Activated T-cell treated with anti-CD3 and anti-CD28 coated beads, Interleukin-2, amount 50 U/mL, for 1 hour (primary cell): ENCODE measurements around the gene TRIM9.

Experiments
- DNase-seq: peaks from one replicate; pipeline ENCODE4 v3.0.0-alpha.2; 2020

TRIM9 gene

GRCh38 chr14:51041883-51042282, 53.0 kb downstream of the TRIM9 start:
- DNase-seq = no peak

- no peak for DNase-seq
Measured at GRCh38 chr14:51041108-51041531, 53.8 kb downstream of the TRIM9 start.

- no peak for DNase-seq
Measured at GRCh38 chr14:51039252-51039651, 55.7 kb downstream of the TRIM9 start.

GRCh38 chr14:51035611-51036192, 59.2 kb downstream of the TRIM9 start:
- DNase-seq = no peak

GRCh38 chr14:51028851-51029754, 65.8 kb downstream of the TRIM9 start:
- no peak for DNase-seq

- DNase-seq = no peak
Measured at GRCh38 chr14:51028361-51028760, 66.5 kb downstream of the TRIM9 start.

- DNase-seq = no peak
Measured at GRCh38 chr14:51024377-51024776, 70.5 kb downstream of the TRIM9 start.

- DNase-seq = no peak
Measured at GRCh38 chr14:51023964-51024363, 70.9 kb downstream of the TRIM9 start.

- no peak for DNase-seq
Measured at GRCh38 chr14:51022769-51023168, 72.1 kb downstream of the TRIM9 start.

- no peak for DNase-seq
Measured at GRCh38 chr14:51020024-51020710, 74.7 kb downstream of the TRIM9 start.

- no peak for DNase-seq
Measured at GRCh38 chr14:51019089-51019488, 75.8 kb downstream of the TRIM9 start.

- no peak for DNase-seq
Measured at GRCh38 chr14:51018521-51018920, 76.4 kb downstream of the TRIM9 start.

- no peak for DNase-seq
Measured at GRCh38 chr14:51014625-51015024, 80.3 kb downstream of the TRIM9 start.

- DNase-seq = no peak
Measured at GRCh38 chr14:51014086-51014485, 80.8 kb downstream of the TRIM9 start.

- no peak for DNase-seq
Measured at GRCh38 chr14:51012055-51012454, 82.8 kb downstream of the TRIM9 start.

- no peak for DNase-seq
Measured at GRCh38 chr14:51008446-51008845, 86.5 kb downstream of the TRIM9 start.

- no peak for DNase-seq
Measured at GRCh38 chr14:51006781-51007211, 88.1 kb downstream of the TRIM9 start.

GRCh38 chr14:51006324-51006723, 88.6 kb downstream of the TRIM9 start:
- no peak for DNase-seq

- DNase-seq = no peak
Measured at GRCh38 chr14:51004801-51005526, 89.9 kb downstream of the TRIM9 start.

- no peak for DNase-seq
Measured at GRCh38 chr14:51004352-51004800, 90.5 kb downstream of the TRIM9 start.

GRCh38 chr14:51002406-51002999, 92.4 kb downstream of the TRIM9 start:
- DNase-seq = no peak

GRCh38 chr14:51000566-51000965, 94.3 kb downstream of the TRIM9 start:
- DNase-seq = no peak

GRCh38 chr14:50999726-51000125, 95.2 kb downstream of the TRIM9 start:
- DNase-seq = no peak
